Measurements from ENCODE around the gene RAPGEF5.

RAPGEF5 gene

GRCh38 chr7:22377703-22378102 lies 20.7 kb upstream of the RAPGEF5 start:
- no peak for DNase-seq (ENCODE audit: low read depth)

- DNase-seq (ENCODE audit: low read depth): no peak
Observed at GRCh38 chr7:22375359-22376048, 18.6 kb upstream of the RAPGEF5 start.

- DNase-seq (ENCODE audit: low read depth): no peak
Observed at GRCh38 chr7:22373911-22374310, 17.0 kb upstream of the RAPGEF5 start.

GRCh38 chr7:22373388-22373787 lies 16.4 kb upstream of the RAPGEF5 start:
- no peak for DNase-seq (ENCODE audit: low read depth)

- DNase-seq (ENCODE audit: low read depth): no peak
Observed at GRCh38 chr7:22372863-22373262, 15.9 kb upstream of the RAPGEF5 start.

- DNase-seq (ENCODE audit: low read depth): no peak
Observed at GRCh38 chr7:22371878-22372277, 14.9 kb upstream of the RAPGEF5 start.

- DNase-seq (ENCODE audit: low read depth): no peak
Observed at GRCh38 chr7:22364900-22365299, 7.9 kb upstream of the RAPGEF5 start.

GRCh38 chr7:22363756-22364422 lies 6.9 kb upstream of the RAPGEF5 start:
- DNase-seq (ENCODE audit: low read depth): no peak

GRCh38 chr7:22361795-22362194 lies 4.8 kb upstream of the RAPGEF5 start:
- DNase-seq (ENCODE audit: low read depth): no peak

- no peak for DNase-seq (ENCODE audit: low read depth)
Observed at GRCh38 chr7:22361320-22361719, 4.4 kb upstream of the RAPGEF5 start.

GRCh38 chr7:22358820-22359697 lies 2.1 kb upstream of the RAPGEF5 start:
- no peak for DNase-seq (ENCODE audit: low read depth)

GRCh38 chr7:22357311-22358175 lies 589 bp upstream of the RAPGEF5 start:
- DNase-seq (ENCODE audit: low read depth): no peak

- no peak for DNase-seq (ENCODE audit: low read depth)
Observed at GRCh38 chr7:22356010-22356691, 803 bp downstream of the RAPGEF5 start.

- no peak for DNase-seq (ENCODE audit: low read depth)
Observed at GRCh38 chr7:22355620-22356009, 1.3 kb downstream of the RAPGEF5 start.

- no peak for DNase-seq (ENCODE audit: low read depth)
Observed at GRCh38 chr7:22354462-22354861, 2.5 kb downstream of the RAPGEF5 start.

GRCh38 chr7:22352887-22353286 lies 4.1 kb downstream of the RAPGEF5 start:
- DNase-seq (ENCODE audit: low read depth): no peak

- DNase-seq (ENCODE audit: low read depth): no peak
Observed at GRCh38 chr7:22351878-22352277, 5.1 kb downstream of the RAPGEF5 start.

GRCh38 chr7:22351329-22351692 lies 5.6 kb downstream of the RAPGEF5 start:
- no peak for DNase-seq (ENCODE audit: low read depth)

- no peak for DNase-seq (ENCODE audit: low read depth)
Observed at GRCh38 chr7:22350466-22351328, 6.3 kb downstream of the RAPGEF5 start.

GRCh38 chr7:22348379-22348778 lies 8.6 kb downstream of the RAPGEF5 start:
- DNase-seq (ENCODE audit: low read depth): no peak

Measured in activated T-cell treated with anti-CD3 and anti-CD28 coated beads for 48 hours (primary cell).